GM13976 (cell line): ENCODE measurements around the gene CSTPP1.
"Not testable (repeated sequence)": the region's sequence is repeated elsewhere in the genome, so short reads cannot be mapped to it uniquely, and the experiment has no call there.

Source experiments
- DNase-seq: peaks from one replicate; pipeline ENCODE4 v3.0.0; 2012; ENCODE audit warnings: low spot score
- in situ Hi-C: fragments of 300-500 bp; cut with MboI; formaldehyde crosslinking; loops from one replicate; pipeline ENCODE4 v1.12.0; 2022; ENCODE audit warnings: low sequenced_read_pairs, mixed read lengths, inconsistent platforms; ENCODE audit not compliant: unreplicated experiment
- TF ChIP-seq, protein P1 (sequence below): IDR thresholded peaks from 2 replicates; pipeline ENCODE4 v1.5.1; 2012; ENCODE audit warnings: borderline replicate concordance, mild to moderate bottlenecking; ENCODE audit not compliant: insufficient read depth; ENCODE audit errors: extremely low read depth, missing control alignments, control extremely low read depth

CSTPP1 gene

DNA sequence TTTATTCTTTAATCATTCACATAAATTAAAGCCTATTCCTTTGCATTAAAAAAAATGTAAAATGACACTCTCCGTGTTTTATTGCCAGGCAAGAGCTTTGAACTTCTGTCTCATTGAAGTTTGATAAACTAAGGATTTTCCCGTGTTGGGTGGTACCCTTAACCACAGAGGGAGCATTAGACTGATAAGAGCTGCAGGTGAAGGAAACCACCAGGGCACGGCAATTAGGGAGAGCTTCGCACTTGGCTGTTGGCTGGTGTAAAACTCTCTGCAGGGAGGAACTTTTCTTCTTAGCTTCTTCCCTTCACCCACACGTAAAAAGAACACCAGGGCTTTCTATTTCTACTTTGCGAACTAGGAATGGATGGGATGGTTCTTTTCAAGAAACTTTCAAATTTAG lies 47.0 kb downstream of the CSTPP1 start:
- no peak for DNase-seq
- in situ Hi-C loops, result no loop called here
- TF ChIP-seq, protein P1, sequence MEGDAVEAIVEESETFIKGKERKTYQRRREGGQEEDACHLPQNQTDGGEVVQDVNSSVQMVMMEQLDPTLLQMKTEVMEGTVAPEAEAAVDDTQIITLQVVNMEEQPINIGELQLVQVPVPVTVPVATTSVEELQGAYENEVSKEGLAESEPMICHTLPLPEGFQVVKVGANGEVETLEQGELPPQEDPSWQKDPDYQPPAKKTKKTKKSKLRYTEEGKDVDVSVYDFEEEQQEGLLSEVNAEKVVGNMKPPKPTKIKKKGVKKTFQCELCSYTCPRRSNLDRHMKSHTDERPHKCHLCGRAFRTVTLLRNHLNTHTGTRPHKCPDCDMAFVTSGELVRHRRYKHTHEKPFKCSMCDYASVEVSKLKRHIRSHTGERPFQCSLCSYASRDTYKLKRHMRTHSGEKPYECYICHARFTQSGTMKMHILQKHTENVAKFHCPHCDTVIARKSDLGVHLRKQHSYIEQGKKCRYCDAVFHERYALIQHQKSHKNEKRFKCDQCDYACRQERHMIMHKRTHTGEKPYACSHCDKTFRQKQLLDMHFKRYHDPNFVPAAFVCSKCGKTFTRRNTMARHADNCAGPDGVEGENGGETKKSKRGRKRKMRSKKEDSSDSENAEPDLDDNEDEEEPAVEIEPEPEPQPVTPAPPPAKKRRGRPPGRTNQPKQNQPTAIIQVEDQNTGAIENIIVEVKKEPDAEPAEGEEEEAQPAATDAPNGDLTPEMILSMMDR, result no peak

GRCh38 chr11:46984548-46984947 lies 48.0 kb downstream of the CSTPP1 start:
- in situ Hi-C loops, result no loop called here
- TF ChIP-seq, protein P1, result no peak
- no peak for DNase-seq

- in situ Hi-C loops, result no loop called here
- DNase-seq, result no peak
- TF ChIP-seq, protein P1, result no peak
These were observed 48.4 kb downstream of the CSTPP1 start for GRCh38 chr11:46984987-46985386.

- TF ChIP-seq, protein P1, result no peak
- in situ Hi-C loops, result no loop called here
- DNase-seq, result no peak
These were observed 50.6 kb downstream of the CSTPP1 start for GRCh38 chr11:46987183-46987582.

DNA sequence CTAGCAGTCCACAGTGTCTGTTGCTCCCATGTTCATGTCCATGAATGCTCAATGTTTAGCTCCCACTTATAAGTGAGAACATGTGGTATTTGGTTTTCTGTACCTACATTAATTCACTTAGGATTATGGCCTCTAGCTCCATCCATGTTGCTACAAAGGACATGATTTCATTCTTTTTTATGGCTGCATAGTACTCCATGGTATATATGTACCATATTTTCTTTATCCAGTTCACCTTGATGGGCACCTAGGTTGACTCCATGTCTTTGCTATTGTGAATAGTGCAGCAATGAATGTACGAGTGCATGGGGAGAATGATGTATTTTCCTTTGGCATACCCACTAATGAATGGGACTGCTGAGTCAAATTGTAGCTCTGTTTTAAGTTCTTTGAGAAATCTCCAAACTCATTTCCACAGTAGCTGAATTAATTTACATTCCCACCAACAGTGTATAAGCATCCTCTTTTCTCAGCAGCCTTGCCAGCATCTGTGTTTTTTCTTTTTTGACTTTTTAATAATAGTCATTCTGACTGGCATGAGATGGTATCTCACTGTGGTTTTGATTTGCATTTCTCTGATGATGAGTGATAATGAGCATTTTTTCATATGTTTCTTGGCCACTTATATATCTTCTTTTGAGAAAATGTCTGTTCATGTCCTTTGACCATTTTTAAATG lies 53.4 kb downstream of the CSTPP1 start:
- not testable (repeated sequence) for DNase-seq

GRCh38 chr11:46991391-46991790 lies 54.8 kb downstream of the CSTPP1 start:
- DNase-seq, result no peak
- TF ChIP-seq, protein P1, result no peak
- in situ Hi-C loops, result no loop called here

More for the DNA sequence above, 53.4 kb downstream of the CSTPP1 start:
- in situ Hi-C loops, result not testable (repeated sequence)

DNA sequence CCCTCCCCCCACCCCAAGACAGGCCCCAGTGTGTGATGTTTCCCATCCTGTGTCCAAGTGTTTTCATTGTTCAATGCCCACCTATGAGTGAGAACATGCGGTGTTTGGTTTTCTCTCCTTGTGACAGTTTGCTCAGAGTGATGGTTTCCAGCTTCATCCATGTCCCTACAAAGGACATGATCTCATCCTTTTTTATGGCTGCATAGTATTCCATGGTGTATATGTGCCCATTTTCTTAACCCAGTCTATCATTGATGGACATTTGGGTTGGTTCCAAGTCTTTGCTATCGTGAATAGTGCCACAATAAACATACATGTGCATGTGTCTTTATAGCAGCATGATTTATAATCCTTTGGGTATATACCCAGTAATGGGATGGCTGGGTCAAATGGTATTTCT lies 55.8 kb downstream of the CSTPP1 start:
- in situ Hi-C loops, DNase-seq: not testable (repeated sequence)

- in situ Hi-C loops, DNase-seq: not testable (repeated sequence)
These were observed 61.2 kb downstream of the CSTPP1 start for GRCh38 chr11:46997796-46998195.
